Vagina (tissue), 2 donors: ENCODE results near the gene RTL9. TPM values are rescaled to one million over a fixed set of nuclear protein-coding genes. Genes with fewer than 3 reads are reported as not detected.

Experiments used
- DNase-seq, 2 donors: peaks; one replicate each; pipeline ENCODE4 v3.0.0-alpha.2; 2017; ENCODE audit errors: extremely low spot score in 2 of 2
- H3K27ac ChIP-seq: fragments of 200-600 bp; sonication (generic); one replicate; pipeline ENCODE4 v1.5.1; 2019
- H3K27me3 ChIP-seq: fragments of 200-600 bp; sonication (generic); one replicate; pipeline ENCODE4 v1.5.1; 2019
- H3K36me3 ChIP-seq, 2 donors: fragments of 200-600 bp; sonication (generic); one replicate each; pipeline ENCODE4 v1.5.1; 2017 to 2019
- H3K4me1 ChIP-seq: fragments of 200-600 bp; sonication (generic); one replicate; pipeline ENCODE4 v1.5.1; 2019
- H3K4me3 ChIP-seq, 2 donors: fragments of 200-600 bp; sonication (generic); 1 replicate in 1 of 2; 2 replicates in 1 of 2; pipeline ENCODE4 v1.5.1; 2016 to 2019
- H3K9me3 ChIP-seq: fragments of 200-600 bp; sonication (generic); one replicate; pipeline ENCODE4 v1.5.1; 2019
- CTCF ChIP-seq, 3 experiments: fragments of 450-650 bp in 2 of 3; fragments of 200-600 bp in 1 of 3; sonication (generic) in 1 of 3; IDR thresholded peaks; one replicate each; pipeline ENCODE4 v1.5.1; 2017 to 2019; ENCODE audit warnings: antibody characterized with exemption in 3 of 3, mild to moderate bottlenecking in 2 of 3, moderate library complexity in 2 of 3
- POLR2A ChIP-seq, 2 donors: fragments of 450-650 bp; IDR thresholded peaks; one replicate each; pipeline ENCODE4 v1.6.1; 2017; ENCODE audit warnings: antibody characterized with exemption in 2 of 2, mild to moderate bottlenecking in 2 of 2, moderate library complexity in 2 of 2
- POLR2AphosphoS5 ChIP-seq, 2 donors: sonication (generic); formaldehyde crosslinking; IDR thresholded peaks; one replicate each; pipeline ENCODE4 v1.9.0; 2017; ENCODE audit warnings: antibody characterized with exemption in 2 of 2, mild to moderate bottlenecking in 2 of 2, low read depth in 1 of 2; ENCODE audit not compliant: insufficient read depth in 1 of 2
- intact Hi-C: fragments of 100-400 bp; cut with DNase I; formaldehyde crosslinking; loops from one replicate; pipeline ENCODE4 v1.15.1; 2023
- total RNA-seq: library from RNA; depleted of rRNA; stranded (reverse); fragments of >200 nt; gene quantifications from one replicate; pipeline ENCODE4 v1.2.3, GENCODE V29; 2016

RTL9 gene
- not detected for total RNA-seq

GRCh38 chrX:110358548-110358947 is at the start of gene RTL9:
RTL9 (plus strand) TSS chrX:110358848; CDS start chrX:110450618, 91,770 bp downstream.
- Histone ChIP-seq H3K4me1 (no peaks in the 10 kb centered on the region), H3K4me3 (no peak within 1 kb of the TSS), H3K9me3 (no peaks in the 10 kb centered on the region), H3K27ac (no peak within 1 kb of the TSS), H3K36me3 (no peaks in the 10 kb centered on the region), H3K27me3 (no peaks in the 10 kb centered on the region)
- TF ChIP-seq POLR2AphosphoS5 (IDR thresholded peaks at IDR 0.05; ENCODE audit: insufficient read depth in 1 of 2, low read depth in 1 of 2) (no peak), CTCF (IDR thresholded peaks at IDR 0.05) (no peak), POLR2A (IDR thresholded peaks at IDR 0.05) (no peak)
- intact Hi-C loops, result no loop called here
- DNase-seq, result no peak

GRCh38 chrX:110310000-110310790 is 48.5 kb upstream of the RTL9 start:
- no peak overlapping the region for H3K4me3 ChIP-seq
- H3K4me1 ChIP-seq, result no peaks in the 10 kb centered on the region
- no peak for TF ChIP-seq POLR2AphosphoS5 (IDR thresholded peaks at IDR 0.05; ENCODE audit: insufficient read depth in 1 of 2, low read depth in 1 of 2)
- TF ChIP-seq CTCF (IDR thresholded peaks at IDR 0.05), result no peak
- TF ChIP-seq POLR2A (IDR thresholded peaks at IDR 0.05), result no peak
- no peak for DNase-seq
- intact Hi-C loops, result no loop called here
- H3K27me3 ChIP-seq, result no peaks in the 10 kb centered on the region
- no peaks in the 10 kb centered on the region for H3K36me3 ChIP-seq
- H3K27ac ChIP-seq, result no peak overlapping the region
- no peaks in the 10 kb centered on the region for H3K9me3 ChIP-seq

GRCh38 chrX:110310896-110311295 is 47.8 kb upstream of the RTL9 start:
- no peak overlapping the region for H3K27ac ChIP-seq
- DNase-seq, result no peak
- intact Hi-C loops, result no loop called here
- H3K27me3 ChIP-seq, result no peaks in the 10 kb centered on the region
- peaks cover 3% of the 10 kb centered on the region for H3K4me1 ChIP-seq
- H3K4me3 ChIP-seq, result no peak overlapping the region
- H3K36me3 ChIP-seq, result no peaks in the 10 kb centered on the region
- no peaks in the 10 kb centered on the region for H3K9me3 ChIP-seq
- TF ChIP-seq CTCF (IDR thresholded peaks at IDR 0.05) (no peak), POLR2AphosphoS5 (IDR thresholded peaks at IDR 0.05; ENCODE audit: insufficient read depth in 1 of 2, low read depth in 1 of 2) (no peak), POLR2A (IDR thresholded peaks at IDR 0.05) (no peak)

- DNase-seq, result no peak
- no peak overlapping the region for H3K4me3 ChIP-seq
- intact Hi-C loops, result no loop called here
- H3K36me3 ChIP-seq, result no peaks in the 10 kb centered on the region
- H3K9me3 ChIP-seq, result no peaks in the 10 kb centered on the region
- H3K4me1 ChIP-seq, result peaks cover 8% of the 10 kb centered on the region
- TF ChIP-seq POLR2AphosphoS5 (IDR thresholded peaks at IDR 0.05; ENCODE audit: insufficient read depth in 1 of 2, low read depth in 1 of 2) (no peak), CTCF (IDR thresholded peaks at IDR 0.05) (no peak), POLR2A (IDR thresholded peaks at IDR 0.05) (no peak)
- H3K27ac ChIP-seq, result no peak overlapping the region
- H3K27me3 ChIP-seq, result no peaks in the 10 kb centered on the region
Measured at GRCh38 chrX:110311437-110312230, 47.0 kb upstream of the RTL9 start.
